ENCODE measurements around the gene C11orf21. TPM values are rescaled to one million over a fixed set of nuclear protein-coding genes. Genes with fewer than 3 reads are reported as not detected.

C11orf21 gene
- total and polyA plus RNA-seq, 9 donors = 0.12 to 0.75 (median 0.35) TPM; not detected in 2

DNA sequence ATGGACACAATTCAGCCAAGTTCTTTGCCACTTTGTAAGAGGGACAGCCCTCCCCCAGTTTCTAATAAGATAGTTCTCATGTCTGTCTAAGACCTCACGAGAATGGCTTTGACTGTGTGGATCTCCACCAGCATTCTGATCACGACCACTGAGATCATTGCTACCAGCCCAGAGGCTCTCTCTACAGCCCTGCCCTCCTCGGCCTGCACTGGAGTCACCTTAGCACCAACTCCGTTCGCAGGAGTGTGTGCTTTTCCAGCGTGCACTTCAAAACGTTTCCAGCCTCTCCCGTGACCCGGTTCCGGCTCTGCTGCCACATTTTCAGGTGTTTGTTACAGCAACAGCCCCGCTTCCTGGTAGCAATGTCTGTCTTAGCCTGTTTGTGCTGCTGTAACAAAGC, 26.3 kb upstream of the C11orf21 start:
- intact Hi-C loops (cut with DNase I) = no loop called here
- DNase-seq = no peak
- H3K36me3 ChIP-seq = no peaks in the 10 kb centered on the region
- H3K9me3 ChIP-seq = no peaks in the 10 kb centered on the region
- no peak overlapping the region for H3K4me3 ChIP-seq
- H3K27me3 ChIP-seq = no peaks in the 10 kb centered on the region
- 89 to 93% (median 90%) methylated on average over 11 of the region's 11 CpGs for WGBS, 3 donors
- no peak for TF ChIP-seq EP300 (IDR thresholded peaks at IDR 0.05)
- TF ChIP-seq, protein P1, sequence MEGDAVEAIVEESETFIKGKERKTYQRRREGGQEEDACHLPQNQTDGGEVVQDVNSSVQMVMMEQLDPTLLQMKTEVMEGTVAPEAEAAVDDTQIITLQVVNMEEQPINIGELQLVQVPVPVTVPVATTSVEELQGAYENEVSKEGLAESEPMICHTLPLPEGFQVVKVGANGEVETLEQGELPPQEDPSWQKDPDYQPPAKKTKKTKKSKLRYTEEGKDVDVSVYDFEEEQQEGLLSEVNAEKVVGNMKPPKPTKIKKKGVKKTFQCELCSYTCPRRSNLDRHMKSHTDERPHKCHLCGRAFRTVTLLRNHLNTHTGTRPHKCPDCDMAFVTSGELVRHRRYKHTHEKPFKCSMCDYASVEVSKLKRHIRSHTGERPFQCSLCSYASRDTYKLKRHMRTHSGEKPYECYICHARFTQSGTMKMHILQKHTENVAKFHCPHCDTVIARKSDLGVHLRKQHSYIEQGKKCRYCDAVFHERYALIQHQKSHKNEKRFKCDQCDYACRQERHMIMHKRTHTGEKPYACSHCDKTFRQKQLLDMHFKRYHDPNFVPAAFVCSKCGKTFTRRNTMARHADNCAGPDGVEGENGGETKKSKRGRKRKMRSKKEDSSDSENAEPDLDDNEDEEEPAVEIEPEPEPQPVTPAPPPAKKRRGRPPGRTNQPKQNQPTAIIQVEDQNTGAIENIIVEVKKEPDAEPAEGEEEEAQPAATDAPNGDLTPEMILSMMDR (IDR thresholded peaks at IDR 0.05) = no peak
- TF ChIP-seq POLR2A (IDR thresholded peaks at IDR 0.05) = no peak
- no peaks in the 10 kb centered on the region for H3K4me1 ChIP-seq (ENCODE audit: insufficient read depth)
- H3K27ac ChIP-seq = no peak overlapping the region

DNA sequence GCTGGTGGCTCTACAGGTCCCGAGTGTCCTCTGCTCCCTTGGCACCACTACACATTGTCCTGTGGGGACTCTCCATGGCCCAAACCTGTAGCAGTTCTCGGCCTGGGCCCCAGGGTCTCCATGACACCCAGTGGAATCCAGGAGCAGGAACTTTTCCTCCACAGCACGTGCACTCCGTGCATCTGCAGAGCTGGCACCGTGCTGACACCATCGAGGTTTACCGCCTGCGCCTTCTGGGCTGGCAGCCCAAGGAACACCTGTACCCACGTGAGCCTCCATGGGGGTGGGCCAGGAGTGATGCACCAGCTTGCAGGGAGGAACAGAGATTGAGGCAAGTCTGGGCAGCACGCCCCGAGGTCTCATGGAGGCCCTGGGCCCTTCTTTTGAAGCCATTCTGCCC, 25.3 kb upstream of the C11orf21 start:
- no peaks in the 10 kb centered on the region for H3K4me1 ChIP-seq (ENCODE audit: insufficient read depth)
- no peaks in the 10 kb centered on the region for H3K9me3 ChIP-seq
- H3K36me3 ChIP-seq = no peaks in the 10 kb centered on the region
- H3K4me3 ChIP-seq = no peak overlapping the region
- TF ChIP-seq EP300 (IDR thresholded peaks at IDR 0.05) = no peak
- TF ChIP-seq, protein P1 (IDR thresholded peaks at IDR 0.05) = no peak
- no peak for TF ChIP-seq POLR2A (IDR thresholded peaks at IDR 0.05)
- H3K27me3 ChIP-seq = no peaks in the 10 kb centered on the region
- 89 to 93% (median 91%) methylated on average over 11 of the region's 11 CpGs for WGBS, 3 donors
- intact Hi-C loops (cut with DNase I) = no loop called here
- no peak overlapping the region for H3K27ac ChIP-seq
- no peak for DNase-seq

DNA sequence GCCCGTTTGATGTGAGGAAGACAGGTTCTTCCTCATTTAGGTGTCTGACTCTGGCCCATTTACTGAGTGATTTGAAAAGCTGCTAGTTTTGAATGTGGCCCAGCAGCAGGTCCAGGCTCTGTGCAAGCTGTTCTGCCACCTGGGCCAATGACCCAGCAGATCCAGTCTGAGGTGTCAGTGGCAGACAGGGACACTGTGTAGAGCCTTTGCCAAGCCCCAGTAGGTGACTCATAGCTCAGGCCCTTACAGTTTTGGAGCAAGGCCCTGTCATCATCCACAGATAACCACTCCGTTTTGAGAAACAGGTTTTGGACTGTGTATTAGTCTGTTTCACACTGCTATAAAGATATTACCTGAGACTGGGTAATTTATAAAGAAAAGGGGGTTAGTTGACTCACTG, 24.0 kb upstream of the C11orf21 start:
- Histone ChIP-seq H3K27me3 (no peaks in the 10 kb centered on the region), H3K27ac (no peak overlapping the region), H3K36me3 (no peaks in the 10 kb centered on the region), H3K9me3 (no peaks in the 10 kb centered on the region), H3K4me1 (ENCODE audit: insufficient read depth) (no peaks in the 10 kb centered on the region), H3K4me3 (no peak overlapping the region)
- DNase-seq = no peak
- intact Hi-C loops (cut with DNase I) = no loop called here
- WGBS, 3 donors = 55 to 64% (median 56%) methylated on average over 2 of the region's 2 CpGs
- TF ChIP-seq, protein P1 (IDR thresholded peaks at IDR 0.05) = no peak
- no peak for TF ChIP-seq POLR2A (IDR thresholded peaks at IDR 0.05)
- no peak for TF ChIP-seq EP300 (IDR thresholded peaks at IDR 0.05)

DNA sequence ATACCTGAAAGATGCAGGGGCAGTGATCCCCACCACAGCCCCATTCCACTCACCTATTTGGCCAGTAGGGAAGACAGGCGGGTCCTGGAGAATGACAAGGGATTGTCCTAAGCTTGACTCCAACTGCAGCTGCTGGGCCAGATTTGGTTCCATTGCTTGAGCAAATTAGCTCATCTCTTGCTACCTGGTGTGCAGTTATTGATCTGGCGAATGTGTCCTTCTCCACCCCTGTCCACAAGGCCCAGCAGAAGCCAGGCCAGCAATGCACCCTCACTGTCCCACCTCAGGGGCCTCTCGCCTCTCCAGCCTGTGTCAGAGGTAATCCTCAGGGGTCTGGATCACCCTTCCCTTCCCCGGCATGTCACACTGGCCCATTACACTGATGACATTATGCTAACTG, 23.4 kb upstream of the C11orf21 start:
- 97 to 100% (median 98%) methylated on average over 4 of the region's 4 CpGs for WGBS, 3 donors
- Histone ChIP-seq H3K4me1 (ENCODE audit: insufficient read depth) (no peaks in the 10 kb centered on the region), H3K4me3 (no peak overlapping the region), H3K36me3 (no peaks in the 10 kb centered on the region), H3K9me3 (no peaks in the 10 kb centered on the region), H3K27ac (no peak overlapping the region), H3K27me3 (no peaks in the 10 kb centered on the region)
- no peak for DNase-seq
- TF ChIP-seq, protein P1 (IDR thresholded peaks at IDR 0.05) = no peak
- TF ChIP-seq POLR2A (IDR thresholded peaks at IDR 0.05) = no peak
- TF ChIP-seq EP300 (IDR thresholded peaks at IDR 0.05) = no peak
- intact Hi-C loops (cut with DNase I) = no loop called here

DNA sequence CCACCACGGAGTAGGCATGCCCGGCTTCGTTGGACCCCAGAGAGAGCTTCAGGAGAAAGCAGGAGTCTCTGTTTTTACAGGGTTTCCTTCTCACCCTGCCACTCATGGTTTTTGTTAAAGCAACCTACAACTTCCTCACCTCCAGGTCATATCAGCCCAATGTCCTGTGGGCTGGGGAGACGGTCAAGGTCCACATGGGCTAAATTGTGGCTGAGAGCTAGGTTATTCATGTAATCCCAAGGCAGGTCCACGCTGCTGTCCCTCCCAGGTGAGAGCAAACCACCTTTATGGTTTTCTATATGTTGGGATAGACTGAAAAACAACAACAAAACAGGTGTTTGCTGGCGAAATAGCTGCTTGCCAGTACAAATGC, 19.6 kb upstream of the C11orf21 start:
- Histone ChIP-seq H3K4me3 (no peak overlapping the region), H3K27me3 (no peaks in the 10 kb centered on the region), H3K9me3 (no peaks in the 10 kb centered on the region), H3K36me3 (no peaks in the 10 kb centered on the region), H3K4me1 (ENCODE audit: insufficient read depth) (no peaks in the 10 kb centered on the region), H3K27ac (no peak overlapping the region)
- no peak for DNase-seq
- no peak for TF ChIP-seq EP300 (IDR thresholded peaks at IDR 0.05)
- TF ChIP-seq, protein P1 (IDR thresholded peaks at IDR 0.05) = no peak
- TF ChIP-seq POLR2A (IDR thresholded peaks at IDR 0.05) = no peak
- 85 to 89% (median 87%) methylated on average over 6 of the region's 6 CpGs for WGBS, 3 donors
- intact Hi-C loops (cut with DNase I) = no loop called here

All from ovary (tissue), 9 donors.